Fibroblast of lung (primary cell): ENCODE measurements around the gene EDN2. TPM values are rescaled to one million over a fixed set of nuclear protein-coding genes. Genes with fewer than 3 reads are reported as not detected.

ENCODE experiments used
- DNase-seq, 2 donors: peaks; one replicate each; pipeline versions ENCODE4 v3.0.0 to v3.0.0-alpha.2; 2010; ENCODE audit warnings: low read depth in 2 of 2
- H2AFZ ChIP-seq: 2 replicates; pipeline ENCODE4 v1.5.1; 2012; ENCODE audit warnings: low read length, control low read depth, inconsistent platforms
- H3K27ac ChIP-seq: 2 replicates; pipeline ENCODE4 v1.5.1; 2011; ENCODE audit warnings: low read length, control low read depth; ENCODE audit not compliant: insufficient read depth
- H3K27me3 ChIP-seq: 2 replicates; pipeline ENCODE4 v1.5.1; 2011; ENCODE audit warnings: mild to moderate bottlenecking, low read length; ENCODE audit not compliant: control insufficient read depth, insufficient read depth
- H3K36me3 ChIP-seq: 2 replicates; pipeline ENCODE4 v1.5.1; 2011; ENCODE audit warnings: low read length; ENCODE audit not compliant: control insufficient read depth, insufficient read depth
- H3K4me1 ChIP-seq: 2 replicates; pipeline ENCODE4 v1.5.1; 2011; ENCODE audit warnings: low read length; ENCODE audit not compliant: control insufficient read depth, insufficient read depth; ENCODE audit errors: extremely low read depth
- H3K4me2 ChIP-seq: 2 replicates; pipeline ENCODE4 v1.5.1; 2011; ENCODE audit warnings: low read length, control low read depth; ENCODE audit not compliant: insufficient read depth; ENCODE audit errors: extremely low read depth
- H3K4me3 ChIP-seq, 4 experiments: fragments of 200-600 bp in 1 of 4; sonication (generic) in 1 of 4; replicated peaks in 1 of 4; 2 replicates each; pipeline ENCODE4 v1.5.1; 2011 to 2016; ENCODE audit warnings: low read length in 4 of 4, low read depth in 3 of 4, mild to moderate bottlenecking in 3 of 4, control low read depth in 2 of 4, inconsistent platforms in 1 of 4, mixed read lengths in 1 of 4; ENCODE audit not compliant: insufficient read depth in 1 of 4; ENCODE audit errors: control extremely low read depth in 1 of 4
- H3K79me2 ChIP-seq: 2 replicates; pipeline ENCODE4 v1.5.1; 2012; ENCODE audit warnings: mild to moderate bottlenecking, low read length, inconsistent platforms; ENCODE audit not compliant: control insufficient read depth, insufficient read depth
- H3K9ac ChIP-seq: 2 replicates; pipeline ENCODE4 v1.5.1; 2011; ENCODE audit warnings: mild to moderate bottlenecking, low read length, control low read depth; ENCODE audit not compliant: insufficient read depth
- H3K9me3 ChIP-seq: 2 replicates; pipeline ENCODE4 v1.5.1; 2012; ENCODE audit warnings: low read depth, low read length; ENCODE audit not compliant: control insufficient read depth, insufficient read depth
- H4K20me1 ChIP-seq: 2 replicates; pipeline ENCODE4 v1.5.1; 2011; ENCODE audit warnings: low read length; ENCODE audit not compliant: control insufficient read depth, insufficient read depth; ENCODE audit errors: extremely low read depth
- CTCF ChIP-seq, 2 donors: IDR thresholded peaks in 1 of 2; conservative IDR thresholded peaks in 1 of 2; 1 replicate in 1 of 2; 2 replicates in 1 of 2; pipeline ENCODE4 v1.5.1; 2011 to 2012; ENCODE audit warnings: low read length in 2 of 2, control low read depth in 1 of 2, inconsistent platforms in 1 of 2, low read depth in 1 of 2, mild to moderate bottlenecking in 1 of 2
- EZH2 ChIP-seq: IDR thresholded peaks from 2 replicates; pipeline ENCODE4 v1.5.1; 2012; ENCODE audit warnings: low read length, control low read depth, mild to moderate bottlenecking; ENCODE audit errors: missing control alignments
- polyA plus RNA-seq, 2 donors: library from polyadenylated mRNA; depleted of rRNA in 1 of 2; stranded (reverse) in 1 of 2; unstranded in 1 of 2; fragments of >200 nt; gene quantifications; 2 replicates each; pipeline ENCODE4 v1.2.1, GENCODE V29; 2011 to 2012; ENCODE audit warnings: missing spikeins in 1 of 2
- total RNA-seq: library from RNA; depleted of rRNA; stranded (reverse); fragments of >200 nt; gene quantifications from 2 replicates; pipeline ENCODE4 v1.2.1, GENCODE V29; 2014

EDN2 gene
- total and polyA plus RNA-seq, 2 donors (not counting 1 experiment from before 2014, with no cell fraction given): not detected

- H3K4me2 ChIP-seq: no peak overlapping the region
- H2AFZ ChIP-seq: no peak overlapping the region
- H3K36me3 ChIP-seq: no peaks in the 10 kb centered on the region
- no peaks in the 10 kb centered on the region for H3K27me3 ChIP-seq
- no peak overlapping the region for H3K9ac ChIP-seq
- no peaks in the 10 kb centered on the region for H3K4me1 ChIP-seq
- H3K4me3 ChIP-seq: no peak overlapping the region
- no peak for DNase-seq
- no peaks in the 10 kb centered on the region for H4K20me1 ChIP-seq
- H3K27ac ChIP-seq: no peak overlapping the region
- no peaks in the 10 kb centered on the region for H3K79me2 ChIP-seq
- no peaks in the 10 kb centered on the region for H3K9me3 ChIP-seq
- no peak for TF ChIP-seq EZH2
- no peak for TF ChIP-seq CTCF (conservative IDR thresholded peaks at IDR 0.05 in 1 of 2, IDR thresholded peaks at IDR 0.05 in 1 of 2; ENCODE audit: low read depth in 1 of 2, low read length in 2 of 2)
Observed at GRCh38 chr1:41511239-41511540, 26.7 kb upstream of the EDN2 start.

- Histone ChIP-seq H3K4me2 (no peak overlapping the region), H3K9me3 (no peaks in the 10 kb centered on the region), H4K20me1 (no peaks in the 10 kb centered on the region), H3K79me2 (no peaks in the 10 kb centered on the region), H3K27me3 (no peaks in the 10 kb centered on the region), H3K27ac (no peak overlapping the region), H3K4me1 (no peaks in the 10 kb centered on the region), H2AFZ (no peak overlapping the region), H3K4me3 (no peak overlapping the region), H3K36me3 (no peaks in the 10 kb centered on the region), H3K9ac (no peak overlapping the region)
- TF ChIP-seq EZH2 (no peak), CTCF (conservative IDR thresholded peaks at IDR 0.05 in 1 of 2, IDR thresholded peaks at IDR 0.05 in 1 of 2; ENCODE audit: low read depth in 1 of 2, low read length in 2 of 2) (no peak)
- no peak for DNase-seq
Observed at GRCh38 chr1:41510531-41511238, 26.2 kb upstream of the EDN2 start.

- no peaks in the 10 kb centered on the region for H3K36me3 ChIP-seq
- H3K4me3 ChIP-seq: no peak overlapping the region
Observed at GRCh38 chr1:41509270-41509671, 24.8 kb upstream of the EDN2 start.

More at GRCh38 chr1:41509270-41509671, 24.8 kb upstream of the EDN2 start:
- Histone ChIP-seq H3K27me3 (no peaks in the 10 kb centered on the region), H3K9ac (no peak overlapping the region), H3K4me2 (no peak overlapping the region), H2AFZ (no peak overlapping the region), H4K20me1 (no peaks in the 10 kb centered on the region), H3K4me1 (no peaks in the 10 kb centered on the region), H3K27ac (no peak overlapping the region), H3K9me3 (no peaks in the 10 kb centered on the region), H3K79me2 (no peaks in the 10 kb centered on the region)
- no peak for TF ChIP-seq EZH2
- no peak for TF ChIP-seq CTCF (conservative IDR thresholded peaks at IDR 0.05 in 1 of 2, IDR thresholded peaks at IDR 0.05 in 1 of 2; ENCODE audit: low read depth in 1 of 2, low read length in 2 of 2)
- DNase-seq: no peak
